Left renal pelvis (tissue), 4 donors: ENCODE results near the gene PPIA. TPM values are rescaled to one million over a fixed set of nuclear protein-coding genes. Genes with fewer than 3 reads are reported as not detected.
"Not testable (repeated sequence)": the region's sequence is repeated elsewhere in the genome, so short reads cannot be mapped to it uniquely, and the experiment has no call there.

Experiments used
- DNase-seq, 4 donors: peaks; one replicate each; pipeline ENCODE4 v3.0.0-alpha.2; 2013; ENCODE audit warnings: low read depth in 4 of 4, low spot score in 3 of 4
- polyA plus RNA-seq, 4 donors: library from polyadenylated mRNA; unstranded; fragments of 120-200 nt; gene quantifications; one replicate each; pipeline ENCODE4 v1.2.1, GENCODE V29; 2013; ENCODE audit not compliant: insufficient read length in 4 of 4

PPIA gene
- polyA plus RNA-seq, 4 donors: 981 to 1,494 (median 1,233) TPM

DNA sequence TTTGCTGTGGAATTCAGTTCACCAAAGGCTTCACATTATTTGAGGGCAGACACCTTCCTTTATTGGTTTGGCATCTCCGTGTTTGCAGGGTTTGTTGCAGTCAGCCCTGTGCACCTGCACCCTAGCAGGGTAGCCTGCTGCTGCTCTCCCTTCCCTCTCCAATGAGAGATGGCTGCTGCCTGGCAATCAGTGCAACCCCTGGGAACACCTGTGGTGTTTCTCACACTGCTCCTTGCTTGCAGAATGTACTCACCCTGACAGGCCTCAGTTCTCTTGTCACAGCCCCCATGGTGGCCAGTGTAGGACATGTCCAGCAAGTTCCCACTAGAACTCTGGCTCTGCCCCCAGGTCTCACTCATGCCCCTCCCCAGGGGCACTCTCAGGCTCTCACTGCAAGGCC lies 12.1 kb upstream of the PPIA start:
- DNase-seq: no peak

GRCh38 chr7:44785218-44785617 lies 11.3 kb upstream of the PPIA start:
- not testable (repeated sequence) for DNase-seq

DNA sequence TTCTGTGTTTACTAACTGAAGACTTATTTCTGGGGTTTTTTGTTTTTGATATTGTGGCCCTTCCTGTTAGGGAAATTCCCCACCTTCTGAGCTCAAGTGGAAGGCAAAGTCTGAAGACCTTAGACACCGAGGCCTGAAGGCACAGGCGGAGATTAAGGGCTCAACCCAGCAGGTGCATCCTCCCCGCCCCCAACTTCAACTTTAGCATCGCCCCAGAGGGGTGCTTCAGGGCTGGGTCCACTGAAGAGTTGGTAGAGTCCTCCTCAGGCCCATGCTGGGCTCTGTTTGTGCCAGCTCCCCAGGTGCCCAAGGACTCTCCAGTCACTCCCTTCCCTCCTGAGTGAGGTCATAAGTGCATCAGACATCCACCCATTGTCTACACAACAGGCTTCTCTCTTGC lies 9.4 kb upstream of the PPIA start:
- no peak for DNase-seq

DNA sequence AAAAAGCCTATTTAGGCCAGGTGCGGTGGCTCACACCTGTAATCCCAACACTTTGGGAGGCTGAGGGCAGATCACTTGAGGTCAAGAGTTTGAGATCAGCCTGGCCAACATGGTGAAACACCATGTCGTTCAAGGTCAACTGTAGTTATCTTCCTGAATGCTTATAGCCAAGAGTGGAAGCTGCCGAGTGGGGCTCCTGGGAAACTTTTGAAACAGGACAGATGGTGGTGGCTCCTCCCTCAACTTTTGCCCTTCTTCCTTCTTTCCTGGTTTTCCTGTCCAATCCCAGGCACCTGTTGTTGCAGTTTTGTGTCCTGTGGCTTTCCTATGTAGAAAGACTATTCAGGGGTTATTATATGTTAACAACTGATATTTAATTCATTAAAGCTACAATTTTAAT lies 8.7 kb upstream of the PPIA start:
- DNase-seq: no peak

GRCh38 chr7:44789990-44790389 lies 6.5 kb upstream of the PPIA start:
- no peak for DNase-seq

DNA sequence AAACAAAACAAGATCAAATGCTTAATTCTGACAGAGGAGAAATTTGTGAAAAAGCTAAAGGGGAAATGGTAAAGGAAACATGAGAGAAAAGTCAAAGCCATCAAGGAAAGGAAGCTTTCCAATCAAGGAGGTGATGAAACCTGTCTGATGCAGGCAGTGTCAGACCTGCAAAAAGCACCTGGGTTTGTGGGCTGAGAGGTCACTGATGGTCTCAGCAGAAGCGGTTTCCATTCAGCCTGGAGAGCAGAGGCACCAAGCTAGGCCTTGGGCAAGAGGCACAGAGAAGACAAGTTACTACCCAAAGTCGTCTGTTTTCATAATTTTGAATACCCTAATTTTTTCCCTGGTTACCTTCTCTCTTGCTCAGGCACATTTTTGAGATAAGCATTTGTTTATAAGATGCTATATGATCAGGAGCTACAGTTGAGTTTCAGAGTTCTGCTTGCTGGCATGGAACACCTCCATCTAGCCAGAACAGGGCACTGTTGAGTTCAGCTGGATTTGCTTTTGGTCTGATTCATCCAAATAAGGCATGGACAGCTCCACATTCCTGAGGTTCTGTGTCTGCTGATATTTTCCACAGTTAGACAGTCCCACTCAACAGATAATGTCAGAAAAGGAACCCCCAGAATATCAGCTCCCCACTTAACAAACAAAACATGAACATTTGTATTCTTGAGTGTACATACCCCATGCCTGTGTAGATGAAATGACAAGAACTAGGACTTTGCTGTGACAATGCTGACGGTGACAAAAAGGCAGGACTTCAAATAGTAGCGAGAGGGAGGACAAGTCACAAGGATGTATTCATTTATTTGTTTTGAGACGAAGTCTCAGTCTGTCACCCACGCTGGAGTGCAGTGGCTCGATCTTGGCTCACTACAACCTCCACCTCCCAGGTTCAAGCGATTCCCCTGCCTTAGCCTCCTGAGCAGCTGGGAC lies 4.9 kb upstream of the PPIA start:
- no peak for DNase-seq

DNA sequence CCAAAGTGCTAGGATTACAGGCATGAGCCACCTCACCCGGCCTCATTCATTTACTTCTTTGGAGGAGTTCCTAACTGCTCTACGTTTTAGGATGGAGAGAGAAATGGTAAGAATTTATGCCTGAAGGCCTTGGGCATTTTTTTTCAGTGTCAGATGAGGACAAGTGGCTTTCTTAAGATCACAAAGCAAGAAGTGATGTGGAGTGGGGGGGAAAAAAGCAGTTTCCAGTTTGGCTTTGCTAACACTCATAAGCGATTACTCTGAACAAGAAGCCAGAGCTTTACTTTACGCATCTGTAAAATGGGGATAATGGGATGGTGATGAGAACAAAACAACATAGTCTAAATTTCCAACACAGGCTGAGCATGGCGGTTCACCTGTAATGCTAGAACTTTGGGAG lies 2.6 kb upstream of the PPIA start:
- no peak for DNase-seq

DNA sequence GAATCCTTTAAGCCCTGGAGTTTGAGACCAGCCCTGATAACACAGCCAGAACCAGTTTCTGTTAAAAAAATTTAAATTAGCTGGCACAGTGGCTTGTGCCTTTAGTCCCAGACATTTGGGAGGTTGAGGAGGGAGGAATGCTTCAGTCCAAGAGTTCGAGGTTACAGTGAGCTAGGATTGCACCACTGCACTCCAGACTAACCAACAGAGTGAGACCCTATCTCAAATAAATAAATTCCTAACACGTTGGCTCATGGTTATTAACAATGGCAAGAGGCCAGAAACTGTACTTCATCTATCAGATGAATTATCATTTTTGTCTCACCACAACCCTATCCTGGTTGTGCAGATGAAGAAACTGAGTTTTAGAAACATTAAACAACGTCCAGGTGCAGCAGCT lies 2.1 kb upstream of the PPIA start:
- DNase-seq: no peak

- peak in 2 of 4 donors; percentile 35 to 39 for DNase-seq
Measured at GRCh38 chr7:44796034-44796503, 412 bp upstream of the PPIA start.

DNA sequence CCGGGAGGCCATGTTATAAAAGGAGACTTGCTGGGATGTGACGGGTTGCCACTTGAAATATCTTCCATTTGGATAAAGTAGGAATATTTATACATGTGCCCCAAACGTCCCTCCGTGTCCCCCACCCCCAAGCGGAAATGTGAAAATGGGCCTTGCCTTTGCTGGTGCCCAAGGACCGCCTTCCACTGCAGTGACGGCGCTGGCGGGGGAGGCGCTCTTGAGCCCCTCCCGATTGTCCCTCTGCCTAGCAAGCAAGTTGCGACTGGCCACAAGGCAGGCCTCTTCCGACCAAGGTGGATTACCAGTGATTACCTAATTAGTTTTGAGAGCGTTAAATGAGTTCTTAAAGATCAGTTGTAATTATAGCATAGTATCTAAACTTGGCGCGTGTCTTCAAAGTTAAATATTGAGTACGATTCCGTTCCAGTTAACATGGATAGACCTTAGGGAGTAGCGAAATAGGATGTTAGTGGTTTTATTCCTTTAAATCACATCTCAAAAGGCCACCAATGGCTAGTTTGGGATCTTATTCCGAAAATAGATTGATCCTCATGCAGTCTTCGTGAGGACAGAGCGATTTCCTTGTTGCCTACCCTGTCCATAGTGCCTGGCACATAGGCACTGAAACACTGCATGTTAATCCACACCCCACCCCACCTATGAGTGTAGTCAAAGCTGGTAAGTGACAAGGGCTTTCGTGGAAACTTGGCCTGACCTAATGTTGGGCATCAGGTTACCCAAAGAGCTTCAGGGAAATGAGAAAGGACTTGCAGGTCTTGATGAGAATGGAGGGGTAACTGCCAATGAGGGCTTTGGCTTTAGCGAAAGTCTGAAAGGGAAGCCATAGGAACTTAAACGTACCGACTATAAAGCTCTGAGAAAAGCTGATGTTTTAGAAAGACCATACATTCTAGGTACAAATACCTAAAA lies 1.1 kb downstream of the PPIA start:
- peak; percentile 76 to 81 (median 80) for DNase-seq

DNA sequence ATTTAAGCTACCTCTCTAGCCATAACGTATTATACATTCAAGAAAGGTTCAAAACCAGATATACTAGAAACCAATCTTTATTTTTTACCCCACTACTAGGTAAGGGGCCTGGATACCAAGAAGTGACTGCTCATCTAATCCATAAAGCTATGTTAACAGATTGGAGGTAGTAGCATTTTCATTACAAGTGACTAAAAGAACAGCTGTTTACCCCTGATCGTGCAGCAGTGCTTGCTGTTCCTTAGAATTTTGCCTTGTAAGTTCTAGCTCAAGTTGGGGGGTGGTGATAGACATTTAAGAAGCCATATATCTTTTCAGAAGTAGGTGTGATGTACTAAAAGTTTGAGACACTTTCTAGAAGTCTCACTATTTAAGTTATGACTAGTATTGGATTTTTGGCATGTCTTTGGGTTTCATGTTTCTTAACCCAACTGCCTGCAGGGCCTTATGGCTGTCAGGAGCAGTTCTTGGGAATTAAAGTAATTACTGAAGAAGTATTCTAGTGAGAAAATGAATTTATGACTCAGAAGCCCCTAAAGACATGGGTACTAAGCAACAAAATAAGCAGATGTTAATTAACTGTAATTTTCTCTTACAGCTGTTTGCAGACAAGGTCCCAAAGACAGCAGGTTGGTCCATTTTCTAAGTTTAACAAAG lies 2.3 kb downstream of the PPIA start:
- no peak for DNase-seq

DNA sequence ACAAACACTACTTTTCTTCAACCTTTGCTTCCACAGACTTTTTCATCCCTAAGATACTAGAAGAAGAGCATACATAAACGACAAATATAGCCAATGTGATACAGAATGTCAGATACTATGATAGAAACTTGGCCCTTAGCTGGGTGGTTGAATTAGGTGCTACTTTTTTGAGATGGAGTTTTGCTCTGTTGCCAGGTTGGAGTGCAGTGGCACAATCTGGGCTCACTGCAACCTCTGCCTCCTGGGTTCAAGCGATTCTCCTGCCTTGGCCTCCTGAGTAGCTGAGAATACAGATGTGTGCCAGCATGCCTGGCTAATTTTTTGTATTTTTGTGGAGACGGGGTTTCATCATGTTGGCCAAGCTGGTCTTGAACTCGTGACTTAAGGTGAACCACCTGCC lies 3.5 kb downstream of the PPIA start:
- DNase-seq: no peak

GRCh38 chr7:44801890-44802289 lies 5.4 kb downstream of the PPIA start:
- no peak for DNase-seq

DNA sequence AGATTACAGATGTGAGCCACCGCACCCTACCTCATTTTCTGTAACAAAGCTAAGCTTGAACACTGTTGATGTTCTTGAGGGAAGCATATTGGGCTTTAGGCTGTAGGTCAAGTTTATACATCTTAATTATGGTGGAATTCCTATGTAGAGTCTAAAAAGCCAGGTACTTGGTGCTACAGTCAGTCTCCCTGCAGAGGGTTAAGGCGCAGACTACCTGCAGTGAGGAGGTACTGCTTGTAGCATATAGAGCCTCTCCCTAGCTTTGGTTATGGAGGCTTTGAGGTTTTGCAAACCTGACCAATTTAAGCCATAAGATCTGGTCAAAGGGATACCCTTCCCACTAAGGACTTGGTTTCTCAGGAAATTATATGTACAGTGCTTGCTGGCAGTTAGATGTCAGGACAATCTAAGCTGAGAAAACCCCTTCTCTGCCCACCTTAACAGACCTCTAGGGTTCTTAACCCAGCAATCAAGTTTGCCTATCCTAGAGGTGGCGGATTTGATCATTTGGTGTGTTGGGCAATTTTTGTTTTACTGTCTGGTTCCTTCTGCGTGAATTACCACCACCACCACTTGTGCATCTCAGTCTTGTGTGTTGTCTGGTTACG lies 6.0 kb downstream of the PPIA start:
- DNase-seq: no peak

- DNase-seq: not testable (repeated sequence)
Measured at GRCh38 chr7:44803828-44804519, 7.5 kb downstream of the PPIA start.

- DNase-seq: no peak
Measured at GRCh38 chr7:44805950-44806349, 9.5 kb downstream of the PPIA start.

DNA sequence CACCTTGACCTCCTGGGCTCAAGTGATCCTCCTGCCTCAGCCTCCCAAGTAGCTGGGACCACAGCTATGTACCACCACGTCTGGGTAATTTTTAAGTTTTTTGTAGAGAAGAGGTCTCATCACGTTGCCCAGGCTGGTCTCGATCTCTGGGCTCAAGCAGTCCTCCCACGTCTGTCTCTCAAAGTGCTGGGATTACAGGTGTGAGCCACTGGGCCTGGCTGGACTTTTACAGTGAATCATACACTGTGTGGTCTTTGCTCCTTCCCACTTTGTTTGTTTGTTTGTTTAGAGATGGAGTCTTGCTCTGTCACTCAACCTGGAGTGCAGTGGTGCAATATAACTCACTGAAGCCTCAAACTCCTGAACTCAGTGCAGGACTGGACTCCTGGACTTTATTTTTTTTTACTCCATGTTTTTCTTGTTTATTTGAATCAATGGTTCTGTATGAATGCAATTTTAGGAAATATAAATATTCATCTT lies 12.5 kb downstream of the PPIA start:
- no peak for DNase-seq

DNA sequence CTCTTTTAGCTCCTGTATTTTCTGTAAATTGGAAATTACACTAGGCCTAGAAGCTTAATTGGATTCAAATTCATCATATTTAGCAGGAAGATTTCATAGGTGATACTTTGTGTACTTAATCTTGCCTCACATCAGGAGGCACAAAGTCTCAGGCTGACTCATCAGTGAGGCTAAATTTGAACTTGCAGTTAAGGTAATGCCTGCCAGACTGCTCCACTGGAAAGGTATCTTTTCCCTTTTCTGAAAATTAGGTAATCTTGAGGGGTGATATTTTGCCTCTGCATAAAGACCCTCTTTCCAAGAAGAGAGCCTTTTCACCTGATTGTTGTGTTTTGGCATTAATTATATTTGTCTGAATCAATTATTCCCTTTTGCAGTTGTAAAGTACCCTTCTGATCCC lies 14.6 kb downstream of the PPIA start:
- DNase-seq: no peak

GRCh38 chr7:44811571-44811970 lies 15.1 kb downstream of the PPIA start:
- no peak for DNase-seq

DNA sequence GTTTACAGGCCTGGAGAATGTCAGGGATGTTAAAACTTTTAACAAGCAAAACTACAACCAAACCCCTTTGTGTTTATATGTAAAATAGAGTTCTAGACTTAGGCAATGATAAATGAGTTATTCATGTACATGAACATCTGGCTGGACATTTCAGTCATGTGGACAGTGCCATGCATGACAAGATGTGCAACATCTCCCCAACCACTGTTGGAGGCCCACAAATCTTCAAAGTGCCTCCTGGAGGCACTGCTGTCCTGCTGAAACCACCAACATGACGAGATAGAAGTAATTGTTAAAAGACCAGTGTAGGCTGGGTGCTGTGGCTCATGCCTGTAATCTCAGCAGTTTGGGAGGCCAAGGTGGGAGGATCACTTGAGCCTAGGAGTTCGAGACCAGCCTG lies 18.4 kb downstream of the PPIA start:
- no peak for DNase-seq
